ENCODE data around the gene CHIA.

- TF ChIP-seq CTCF (IDR thresholded peaks at IDR 0.05; ENCODE audit: borderline replicate concordance, extremely low read depth, low read length, poor library complexity, severe bottlenecking) (no peak), EZH2 (IDR thresholded peaks at IDR 0.05; ENCODE audit: borderline replicate concordance, low read depth, low read length, severe bottlenecking) (no peak)
Observed at GRCh38 chr1:111281411-111281810, 9.2 kb upstream of the CHIA start.
